Keratinocyte (primary cell): ENCODE results near the gene ZNF518B. TPM values are rescaled to one million over a fixed set of nuclear protein-coding genes. Genes with fewer than 3 reads are reported as not detected.

Experiments
- DNase-seq: peaks from one replicate; pipeline ENCODE4 v3.0.0-alpha.2; 2011; ENCODE audit warnings: low read depth, missing footprints, low spot score
- FAIRE-seq: peaks from 2 replicates; lab custom pipeline; 2011; peaks lifted over from hg19 to GRCh38; lab: Jason Lieb, UNC
- H2AFZ ChIP-seq: 2 replicates; pipeline ENCODE4 v1.6.0; 2012; ENCODE audit warnings: low read length, control low read depth, inconsistent platforms; ENCODE audit not compliant: control insufficient read depth
- H3K27ac ChIP-seq: 2 replicates; pipeline ENCODE4 v1.5.1; 2011; ENCODE audit warnings: low read length; ENCODE audit not compliant: control insufficient read depth, insufficient read depth
- H3K27me3 ChIP-seq: 3 replicates; pipeline ENCODE4 v1.6.0; 2011; ENCODE audit warnings: low read length; ENCODE audit not compliant: control insufficient read depth, insufficient read depth; ENCODE audit errors: extremely low read depth
- H3K36me3 ChIP-seq, 2 experiments: 2 replicates in 1 of 2; 3 replicates in 1 of 2; pipeline ENCODE4 v1.5.1; 2011; ENCODE audit warnings: low read length in 2 of 2, mild to moderate bottlenecking in 1 of 2; ENCODE audit not compliant: control insufficient read depth in 2 of 2, insufficient read depth in 2 of 2; ENCODE audit errors: extremely low read depth in 1 of 2
- H3K4me1 ChIP-seq: 3 replicates; pipeline ENCODE4 v1.5.1; 2011; ENCODE audit warnings: low read length; ENCODE audit not compliant: control insufficient read depth, insufficient read depth; ENCODE audit errors: extremely low read depth
- H3K4me2 ChIP-seq: 3 replicates; pipeline ENCODE4 v1.6.0; 2011; ENCODE audit warnings: low read depth, low read length; ENCODE audit not compliant: control insufficient read depth, insufficient read depth; ENCODE audit errors: extremely low read depth
- H3K4me3 ChIP-seq, 3 experiments: fragments of 200-600 bp in 1 of 3; sonication (generic) in 1 of 3; 2 replicates in 2 of 3; 3 replicates in 1 of 3; pipeline ENCODE4 v1.5.1; 2011 to 2016; ENCODE audit warnings: low read length in 3 of 3, mild to moderate bottlenecking in 3 of 3, control low read depth in 2 of 3, inconsistent platforms in 1 of 3, low read depth in 1 of 3, mixed read lengths in 1 of 3, mixed run types in 1 of 3, moderate library complexity in 1 of 3; ENCODE audit not compliant: control insufficient read depth in 2 of 3, insufficient read depth in 2 of 3; ENCODE audit errors: extremely low read depth in 1 of 3
- H3K79me2 ChIP-seq: 2 replicates; pipeline ENCODE4 v1.6.0; 2012; ENCODE audit warnings: low read length; ENCODE audit not compliant: control insufficient read depth, insufficient read depth
- H3K9ac ChIP-seq: 3 replicates; pipeline ENCODE4 v1.6.0; 2011; ENCODE audit warnings: low read length; ENCODE audit not compliant: control insufficient read depth, insufficient read depth; ENCODE audit errors: extremely low read depth
- H3K9me1 ChIP-seq: 3 replicates; pipeline ENCODE4 v1.6.0; 2011; ENCODE audit warnings: low read length; ENCODE audit not compliant: control insufficient read depth, insufficient read depth; ENCODE audit errors: extremely low read depth
- H3K9me3 ChIP-seq: 2 replicates; pipeline ENCODE4 v1.5.1; 2012; ENCODE audit warnings: low read depth, low read length; ENCODE audit not compliant: control insufficient read depth
- H4K20me1 ChIP-seq: 3 replicates; pipeline ENCODE4 v1.6.0; 2011; ENCODE audit warnings: low read length; ENCODE audit not compliant: control insufficient read depth, insufficient read depth; ENCODE audit errors: extremely low read depth
- EZH2 ChIP-seq: IDR thresholded peaks from one replicate; pipeline ENCODE4 v1.6.1; 2012; ENCODE audit warnings: inconsistent platforms, mild to moderate bottlenecking, low read length, moderate library complexity
- dilution Hi-C: fragments of 300-500 bp; cut with MboI; formaldehyde crosslinking; loops from one replicate; pipeline ENCODE4 v1.7.0; 2020; ENCODE audit warnings: low sequenced_read_pairs; ENCODE audit not compliant: extremely low pct_ligation_motif_present
- polyA plus RNA-seq, 5 experiments: library from polyadenylated mRNA; depleted of rRNA in 3 of 5; stranded (reverse) in 3 of 5; stranded (forward) in 1 of 5; unstranded in 1 of 5; fragments of >200 nt; gene quantifications; 1 replicate in 1 of 5; 2 replicates in 3 of 5; 3 replicates in 1 of 5; pipeline versions ENCODE4 v1.2.1 to v1.2.3, GENCODE V29; 2011 to 2012; ENCODE audit warnings: missing spikeins in 2 of 5, low read depth in 1 of 5, low replicate concordance in 1 of 5
- TF ChIP-seq, protein P1 (sequence below), 3 experiments: IDR thresholded peaks in 1 of 3; conservative IDR thresholded peaks in 1 of 3; optimal IDR thresholded peaks in 1 of 3; 2 replicates in 2 of 3; 3 replicates in 1 of 3; pipeline versions ENCODE3 to v1.5.1; 2011; ENCODE audit warnings: low read length in 3 of 3, mild to moderate bottlenecking in 3 of 3, moderate library complexity in 2 of 3, control low read depth in 1 of 3, inconsistent platforms in 1 of 3; ENCODE audit not compliant: insufficient read depth in 2 of 3; ENCODE audit errors: extremely low read depth in 1 of 3

Gene ZNF518B
- polyA plus RNA-seq, 1 donor (not counting 4 experiments of a cell fraction or from before 2014, with no cell fraction given), result 14.2 TPM

DNA sequence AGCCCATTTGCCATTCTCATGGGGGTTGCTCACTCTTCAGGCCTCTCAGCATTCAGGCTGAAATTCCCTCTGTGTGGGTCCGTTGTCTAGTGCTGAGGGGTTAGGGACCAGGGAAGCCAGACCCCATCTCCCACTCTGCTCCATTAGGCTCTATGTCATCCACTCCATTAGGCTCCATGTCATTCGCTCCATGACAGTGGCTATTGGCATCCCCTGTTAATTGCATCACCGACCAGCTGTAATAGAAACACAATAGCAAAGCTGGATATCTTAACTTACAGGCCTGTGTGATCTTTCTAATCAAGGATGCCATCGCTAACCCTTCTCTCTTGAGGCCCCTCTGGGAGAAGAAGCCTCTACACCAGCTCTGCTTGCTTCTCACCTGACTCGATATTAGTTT is 25.7 kb upstream of the ZNF518B start:
- no peak overlapping the region for H3K4me3 ChIP-seq
- dilution Hi-C loops, result no loop called here
- no peak for TF ChIP-seq EZH2
- TF ChIP-seq, protein P1, sequence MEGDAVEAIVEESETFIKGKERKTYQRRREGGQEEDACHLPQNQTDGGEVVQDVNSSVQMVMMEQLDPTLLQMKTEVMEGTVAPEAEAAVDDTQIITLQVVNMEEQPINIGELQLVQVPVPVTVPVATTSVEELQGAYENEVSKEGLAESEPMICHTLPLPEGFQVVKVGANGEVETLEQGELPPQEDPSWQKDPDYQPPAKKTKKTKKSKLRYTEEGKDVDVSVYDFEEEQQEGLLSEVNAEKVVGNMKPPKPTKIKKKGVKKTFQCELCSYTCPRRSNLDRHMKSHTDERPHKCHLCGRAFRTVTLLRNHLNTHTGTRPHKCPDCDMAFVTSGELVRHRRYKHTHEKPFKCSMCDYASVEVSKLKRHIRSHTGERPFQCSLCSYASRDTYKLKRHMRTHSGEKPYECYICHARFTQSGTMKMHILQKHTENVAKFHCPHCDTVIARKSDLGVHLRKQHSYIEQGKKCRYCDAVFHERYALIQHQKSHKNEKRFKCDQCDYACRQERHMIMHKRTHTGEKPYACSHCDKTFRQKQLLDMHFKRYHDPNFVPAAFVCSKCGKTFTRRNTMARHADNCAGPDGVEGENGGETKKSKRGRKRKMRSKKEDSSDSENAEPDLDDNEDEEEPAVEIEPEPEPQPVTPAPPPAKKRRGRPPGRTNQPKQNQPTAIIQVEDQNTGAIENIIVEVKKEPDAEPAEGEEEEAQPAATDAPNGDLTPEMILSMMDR (optimal IDR thresholded peaks at IDR 0.05 in 1 of 3, IDR thresholded peaks at IDR 0.05 in 1 of 3, conservative IDR thresholded peaks at IDR 0.05 in 1 of 3; ENCODE audit: extremely low read depth in 1 of 3, insufficient read depth in 2 of 3, low read length in 3 of 3), result no peak
- no peak for FAIRE-seq
- no peaks in the 10 kb centered on the region for H3K9me3 ChIP-seq
- no peaks in the 10 kb centered on the region for H3K27me3 ChIP-seq
- H3K9ac ChIP-seq, result no peak overlapping the region
- H3K27ac ChIP-seq, result no peak overlapping the region
- DNase-seq, result no peak
- H3K36me3 ChIP-seq, result no peaks in the 10 kb centered on the region
- no peak overlapping the region for H2AFZ ChIP-seq
- no peaks in the 10 kb centered on the region for H3K9me1 ChIP-seq
- H3K4me1 ChIP-seq, result no peaks in the 10 kb centered on the region
- H3K4me2 ChIP-seq, result no peak overlapping the region
- H3K79me2 ChIP-seq, result no peaks in the 10 kb centered on the region
- H4K20me1 ChIP-seq, result no peaks in the 10 kb centered on the region

DNA sequence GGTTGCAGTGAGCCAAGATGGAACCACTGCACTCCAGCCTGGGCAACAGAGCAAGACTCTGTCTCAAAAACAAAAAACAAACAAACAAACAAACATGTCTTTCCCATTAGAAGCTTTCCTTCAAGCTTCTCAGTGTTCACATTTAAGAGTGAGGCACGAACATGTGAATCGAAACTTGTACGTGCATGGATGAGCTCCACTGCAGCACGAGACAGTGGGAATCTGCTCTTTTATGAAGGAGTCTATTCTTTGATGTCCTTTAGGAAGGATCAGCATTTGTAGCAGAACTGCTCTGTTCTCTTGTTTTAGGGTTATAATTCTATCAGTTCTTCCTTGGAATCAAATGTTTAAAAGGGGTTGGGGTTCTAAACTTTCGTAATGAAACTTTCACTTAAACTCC is 23.4 kb upstream of the ZNF518B start:
- H3K9me3 ChIP-seq, result no peaks in the 10 kb centered on the region
- no peak overlapping the region for H3K4me3 ChIP-seq
- no peaks in the 10 kb centered on the region for H3K36me3 ChIP-seq
- H3K27ac ChIP-seq, result no peak overlapping the region
- no peak for FAIRE-seq
- H2AFZ ChIP-seq, result no peak overlapping the region
- dilution Hi-C loops, result no loop called here
- H3K4me2 ChIP-seq, result no peak overlapping the region
- TF ChIP-seq, protein P1 (optimal IDR thresholded peaks at IDR 0.05 in 1 of 3, IDR thresholded peaks at IDR 0.05 in 1 of 3, conservative IDR thresholded peaks at IDR 0.05 in 1 of 3; ENCODE audit: extremely low read depth in 1 of 3, insufficient read depth in 2 of 3, low read length in 3 of 3), result no peak
- TF ChIP-seq EZH2, result no peak
- H3K27me3 ChIP-seq, result no peaks in the 10 kb centered on the region
- H3K79me2 ChIP-seq, result no peaks in the 10 kb centered on the region
- DNase-seq, result no peak
- no peaks in the 10 kb centered on the region for H3K9me1 ChIP-seq
- no peak overlapping the region for H3K9ac ChIP-seq
- no peaks in the 10 kb centered on the region for H4K20me1 ChIP-seq
- no peaks in the 10 kb centered on the region for H3K4me1 ChIP-seq
